HG03432 (cell line): ENCODE measurements around the gene MRPS22.

Experiments
- ATAC-seq: cut with Tn5 transposase; IDR thresholded peaks from one replicate; pipeline ENCODE4 v1.9.1; 2021; ENCODE audit warnings: mild to moderate bottlenecking, moderate library complexity; ENCODE audit not compliant: unreplicated experiment

Gene MRPS22

GRCh38 chr3:139311557-139311956 lies 32.3 kb upstream of the MRPS22 start:
- no peak for ATAC-seq

GRCh38 chr3:139312416-139312815 lies 31.4 kb upstream of the MRPS22 start:
- no peak for ATAC-seq

- no peak for ATAC-seq
Measured at GRCh38 chr3:139312959-139313358, 30.9 kb upstream of the MRPS22 start.

- no peak for ATAC-seq
Measured at GRCh38 chr3:139313921-139314320, 29.9 kb upstream of the MRPS22 start.

- no peak for ATAC-seq
Measured at GRCh38 chr3:139317215-139317614, 26.6 kb upstream of the MRPS22 start.

GRCh38 chr3:139317660-139318430 lies 26.0 kb upstream of the MRPS22 start:
- no peak for ATAC-seq

GRCh38 chr3:139318431-139318816 lies 25.4 kb upstream of the MRPS22 start:
- no peak for ATAC-seq

GRCh38 chr3:139318826-139319225 lies 25.0 kb upstream of the MRPS22 start:
- no peak for ATAC-seq

- no peak for ATAC-seq
Measured at GRCh38 chr3:139319428-139320402, 24.1 kb upstream of the MRPS22 start.

GRCh38 chr3:139320551-139321309 lies 23.1 kb upstream of the MRPS22 start:
- no peak for ATAC-seq

GRCh38 chr3:139322346-139322745 lies 21.5 kb upstream of the MRPS22 start:
- no peak for ATAC-seq

- no peak for ATAC-seq
Measured at GRCh38 chr3:139323146-139323545, 20.7 kb upstream of the MRPS22 start.

- ATAC-seq = no peak
Measured at GRCh38 chr3:139324456-139324855, 19.4 kb upstream of the MRPS22 start.

GRCh38 chr3:139325551-139325950 lies 18.3 kb upstream of the MRPS22 start:
- no peak for ATAC-seq

- ATAC-seq = no peak
Measured at GRCh38 chr3:139326131-139326530, 17.7 kb upstream of the MRPS22 start.

- no peak for ATAC-seq
Measured at GRCh38 chr3:139326707-139327106, 17.1 kb upstream of the MRPS22 start.

GRCh38 chr3:139327231-139327630 lies 16.6 kb upstream of the MRPS22 start:
- ATAC-seq = no peak

GRCh38 chr3:139327861-139328260 lies 16.0 kb upstream of the MRPS22 start:
- no peak for ATAC-seq

GRCh38 chr3:139328356-139328755 lies 15.5 kb upstream of the MRPS22 start:
- no peak for ATAC-seq

GRCh38 chr3:139329364-139329850 lies 14.4 kb upstream of the MRPS22 start:
- ATAC-seq = peak; percentile 99

GRCh38 chr3:139332092-139332491 lies 11.7 kb upstream of the MRPS22 start:
- ATAC-seq = no peak
